NOMO-1 treated with DMSO at 0.1 percent for 48 hours (cell line): ENCODE results near the gene OR8B12.

Experiments used
- DNase-seq: peaks from one replicate; lab custom pipeline; 2025; ENCODE audit not compliant: unreplicated experiment; lab: John Stamatoyannopoulos, UW

Gene OR8B12

DNA sequence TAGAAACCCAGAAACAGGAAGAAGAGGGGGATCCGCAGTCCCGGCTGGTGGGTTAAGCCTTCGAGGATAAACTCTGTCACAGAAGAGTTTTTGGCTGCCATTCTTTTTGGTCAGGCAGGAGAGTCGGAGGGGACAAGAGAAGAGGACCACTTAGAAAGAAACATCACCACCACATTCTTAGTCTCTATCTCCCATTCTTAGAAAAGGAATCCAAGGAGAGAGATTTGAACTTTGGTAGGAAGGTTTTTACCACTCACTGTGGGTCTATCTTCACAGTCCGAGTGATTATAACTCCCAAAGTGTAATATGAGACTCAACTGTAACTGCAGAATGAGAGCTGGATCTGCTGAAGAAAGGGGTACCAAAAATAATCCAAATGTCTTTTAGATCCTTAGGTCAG, at the start of gene OR8B12:
Gene OR8B12 (minus strand): TSS at position 101 of the 400 bp plus-strand sequence. CDS start 0 bp downstream, at position 101.
- no peak for DNase-seq

DNA sequence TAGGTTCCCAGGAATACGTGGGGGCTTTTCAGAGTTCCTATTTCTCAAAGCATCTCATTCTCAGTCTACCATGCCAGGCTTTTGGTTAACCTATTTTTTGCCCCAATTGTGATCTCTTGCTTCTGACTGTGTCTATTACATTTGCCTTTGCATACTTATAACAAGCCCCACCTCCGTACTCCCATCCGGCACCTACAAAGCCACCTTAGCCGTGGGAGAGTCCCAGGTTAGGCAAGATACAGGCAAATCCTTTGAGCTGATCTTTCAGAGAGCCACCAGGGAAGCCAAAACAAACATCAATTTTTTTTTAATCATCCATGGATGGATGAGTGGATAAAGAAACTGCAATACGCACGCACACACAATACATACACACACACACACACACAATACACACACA, 49.2 kb upstream of the OR8B12 start:
- no peak for DNase-seq

- DNase-seq = no peak
These were observed 48.0 kb upstream of the OR8B12 start for GRCh38 chr11:124591430-124591829.

DNA sequence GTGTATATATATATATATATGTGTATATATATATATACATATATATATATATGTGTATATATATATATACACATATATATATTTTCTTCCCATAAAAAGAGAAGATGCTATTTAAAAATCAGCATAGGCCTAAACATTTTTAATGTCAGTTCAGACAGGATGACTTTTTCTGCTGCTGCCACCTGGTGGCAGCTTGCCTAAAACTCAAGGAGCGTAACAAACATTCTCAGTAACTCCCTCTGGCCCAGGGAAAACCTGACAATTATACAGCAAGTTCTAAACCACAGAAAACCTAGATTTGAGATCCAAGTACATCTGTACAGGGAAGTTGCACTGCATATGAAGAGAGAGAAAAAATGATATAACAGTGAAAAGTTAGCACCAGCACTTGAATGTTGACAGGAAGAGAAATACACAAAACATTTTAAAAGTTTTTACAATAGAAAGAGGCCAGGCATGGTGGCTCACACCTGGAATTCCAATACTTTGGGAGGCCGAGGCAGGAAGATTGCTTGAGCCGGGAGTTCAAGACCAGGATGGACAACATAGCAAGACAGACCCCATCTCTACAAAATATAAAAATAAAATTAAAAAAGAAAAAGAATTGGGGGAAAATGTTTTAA, 42.9 kb upstream of the OR8B12 start:
- peak; percentile 58 for DNase-seq

- DNase-seq = no peak
These were observed 41.4 kb upstream of the OR8B12 start for GRCh38 chr11:124584681-124585372.

GRCh38 chr11:124583781-124584180, 40.3 kb upstream of the OR8B12 start:
- no peak for DNase-seq

DNA sequence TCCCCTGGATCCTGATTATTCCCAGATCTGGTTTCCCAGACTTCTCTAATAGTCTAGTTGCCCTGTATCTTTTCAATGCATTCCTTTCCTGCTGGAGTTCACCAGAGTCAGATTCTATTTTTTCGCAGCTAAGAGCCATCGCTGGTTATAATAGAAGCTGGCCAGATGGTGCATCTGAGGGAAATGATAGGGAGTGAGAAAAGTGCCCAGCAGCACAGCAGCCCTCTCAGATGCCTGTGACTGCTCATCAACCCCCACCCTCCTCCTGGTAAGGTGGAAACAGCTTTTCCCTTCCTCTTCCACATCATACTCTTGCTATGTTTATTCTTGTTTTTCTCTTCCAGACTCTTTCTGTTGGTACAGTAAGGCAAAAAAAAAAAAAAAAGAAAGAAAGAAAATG, 39.1 kb upstream of the OR8B12 start:
- no peak for DNase-seq

DNA sequence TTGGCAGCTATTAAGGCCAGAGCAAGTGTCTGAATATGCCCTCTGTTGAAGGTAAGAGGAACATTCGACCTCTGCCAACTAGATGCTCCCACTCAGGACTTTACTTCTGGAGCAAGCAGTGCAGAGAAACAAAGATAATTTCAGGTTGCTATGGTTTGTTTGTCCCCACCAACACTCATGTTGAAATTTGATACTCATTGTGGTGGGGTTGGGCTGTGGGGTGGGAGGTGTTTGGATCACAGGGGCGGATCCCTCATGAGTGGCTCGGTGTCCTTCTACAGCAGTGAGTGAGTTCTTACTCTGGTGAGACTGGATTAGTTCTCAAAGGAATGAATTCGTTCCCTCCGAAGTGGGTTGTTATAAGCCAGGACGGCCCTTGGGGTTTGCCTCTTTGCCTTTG, 38.4 kb upstream of the OR8B12 start:
- no peak for DNase-seq

GRCh38 chr11:124578761-124579160, 35.3 kb upstream of the OR8B12 start:
- DNase-seq = no peak

GRCh38 chr11:124577716-124578427, 34.4 kb upstream of the OR8B12 start:
- DNase-seq = no peak

GRCh38 chr11:124570160-124570559, 26.7 kb upstream of the OR8B12 start:
- no peak for DNase-seq

GRCh38 chr11:124569697-124570096, 26.2 kb upstream of the OR8B12 start, which contains the start of gene OR8A1:
Gene OR8A1, plus strand, starts transcription at chr11:124569997. Its CDS starts 123 bp downstream, at chr11:124570120.
- DNase-seq = no peak

DNA sequence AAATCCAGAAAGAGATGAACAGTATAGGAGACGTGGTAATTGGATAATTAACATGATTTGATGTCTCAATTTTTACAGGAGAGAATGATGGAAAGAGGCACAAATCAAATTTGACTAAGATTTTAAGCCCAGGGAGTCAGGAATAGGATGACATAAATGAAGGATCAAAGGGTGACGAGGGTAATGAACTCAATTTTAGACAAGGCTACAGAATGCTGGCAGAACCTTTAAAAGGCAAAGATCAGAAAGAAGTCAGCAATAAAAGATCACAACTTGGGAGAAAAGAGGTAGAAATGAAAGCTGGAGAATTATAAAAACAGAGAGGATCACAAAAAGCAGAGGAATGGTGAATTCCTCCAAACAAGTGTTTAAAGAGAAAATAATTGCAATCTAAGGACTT, 13.4 kb upstream of the OR8B12 start:
- no peak for DNase-seq

DNA sequence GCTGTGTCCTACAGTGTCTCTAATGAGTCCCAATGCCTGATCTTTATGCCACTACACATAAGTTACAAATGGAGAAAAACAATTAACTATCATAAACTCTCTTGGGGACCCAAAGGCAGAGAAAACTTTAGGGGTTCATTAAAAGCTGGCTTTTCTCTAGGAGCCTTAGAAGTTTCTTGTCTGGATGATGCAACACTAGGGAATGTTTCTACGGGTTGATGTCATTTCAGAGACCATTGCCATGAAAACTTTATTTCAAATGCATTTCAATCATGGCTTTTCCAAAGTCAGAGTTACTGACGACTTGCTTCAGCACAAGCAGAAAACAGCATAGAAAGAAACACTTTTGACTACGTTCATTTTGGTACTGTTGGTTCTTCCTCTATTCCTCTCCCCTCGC, 8.5 kb upstream of the OR8B12 start:
- DNase-seq = no peak

- DNase-seq = no peak
These were observed 7.7 kb upstream of the OR8B12 start for GRCh38 chr11:124551189-124551588.

DNA sequence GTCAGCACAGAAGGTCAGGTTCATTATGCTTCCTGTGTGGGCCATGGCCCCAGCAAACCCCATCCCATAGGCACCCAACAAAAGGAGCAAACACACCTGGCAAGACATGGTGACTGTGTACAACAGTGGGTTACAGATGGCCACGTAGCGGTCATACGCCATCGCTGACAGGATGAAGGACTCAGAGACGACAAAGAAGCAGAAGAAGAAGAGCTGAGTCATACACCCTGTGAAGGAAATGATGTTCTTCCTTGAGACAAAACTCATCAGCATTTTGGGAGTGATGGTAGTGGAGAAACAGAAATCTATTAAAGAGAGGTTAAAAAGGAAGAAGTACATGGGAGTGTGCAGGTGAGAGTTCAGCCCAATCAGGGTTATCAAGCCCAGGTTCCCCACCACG, 309 bp downstream of the OR8B12 start:
- peak; percentile 29 for DNase-seq

DNA sequence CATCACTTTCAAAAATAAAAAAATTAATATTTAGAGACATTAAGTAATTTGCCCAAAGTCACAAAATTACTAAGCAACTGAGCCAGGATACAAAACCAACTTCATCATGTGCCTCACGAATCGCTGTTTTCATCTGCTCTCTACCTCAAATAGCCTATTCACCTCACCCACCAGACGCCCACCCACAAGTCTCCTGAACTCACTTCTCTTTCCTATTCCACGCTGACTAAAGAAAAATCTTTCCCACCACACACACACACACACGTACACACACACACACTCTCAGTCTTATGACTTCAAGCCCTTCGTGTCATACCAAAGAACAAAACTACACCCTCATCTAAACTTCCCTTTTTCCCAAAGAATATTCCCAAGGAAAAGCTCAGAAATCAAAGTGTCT, 2.2 kb downstream of the OR8B12 start:
- no peak for DNase-seq

GRCh38 chr11:124538019-124538418, 5.4 kb downstream of the OR8B12 start:
- DNase-seq = no peak

DNA sequence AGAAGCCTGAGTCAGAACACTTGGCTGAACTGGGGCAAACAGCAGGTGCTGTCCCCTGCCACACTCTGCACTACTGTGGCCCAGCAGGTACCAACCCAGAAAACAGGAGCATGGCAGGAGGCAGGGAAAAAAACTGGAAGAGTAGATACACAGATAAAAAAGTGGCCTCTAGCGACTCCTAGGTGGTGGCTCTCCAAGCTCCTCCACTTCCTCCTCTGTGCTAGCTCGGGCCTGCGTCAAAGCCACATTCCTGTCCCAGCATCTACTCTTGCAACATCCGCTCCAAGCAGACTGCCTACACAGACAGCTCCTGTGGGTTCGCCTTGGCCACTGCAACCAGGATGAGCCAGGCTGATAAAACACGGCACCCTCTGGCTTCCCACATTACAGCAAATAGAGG, 6.9 kb downstream of the OR8B12 start:
- peak; percentile 50 for DNase-seq

GRCh38 chr11:124535552-124536232, 7.8 kb downstream of the OR8B12 start:
- DNase-seq = no peak

DNA sequence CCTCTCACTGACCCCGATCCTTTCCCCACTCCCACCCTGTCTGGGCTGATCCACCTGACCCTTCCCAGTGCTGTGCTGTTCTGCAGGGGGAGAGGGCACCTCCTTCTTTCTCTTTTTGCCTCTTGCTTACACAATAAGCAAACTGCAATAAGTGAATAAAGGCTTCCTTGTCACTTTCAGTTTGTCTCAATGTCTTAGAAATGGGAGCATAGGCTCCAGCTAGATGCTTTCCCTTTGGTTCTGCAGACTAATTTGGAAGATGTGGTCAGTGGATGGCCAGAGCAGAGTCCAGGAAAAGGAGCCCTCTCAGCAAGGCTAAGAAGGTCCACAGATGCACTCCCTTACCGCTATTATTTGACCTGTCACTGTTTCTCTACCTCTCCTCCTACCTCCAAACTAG, 9.4 kb downstream of the OR8B12 start:
- no peak for DNase-seq

DNA sequence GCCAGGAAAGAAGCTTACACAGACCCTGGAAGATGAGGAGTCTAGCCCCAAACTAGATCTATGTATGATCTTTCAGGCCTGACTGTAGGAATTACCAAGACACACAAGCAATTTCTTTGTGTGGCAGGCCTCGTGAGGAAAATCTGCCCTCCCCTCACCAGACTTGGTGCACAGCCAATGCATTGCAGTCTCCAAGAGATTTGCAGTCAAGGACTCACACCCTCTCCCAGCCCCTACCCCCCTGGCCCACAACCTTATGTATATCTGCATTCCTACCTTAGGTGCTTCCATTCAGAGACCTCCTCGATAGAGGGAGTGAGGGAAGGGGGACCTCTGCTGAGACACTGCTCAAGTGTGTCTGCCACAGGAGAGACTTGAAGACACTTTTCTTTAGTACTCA, 9.8 kb downstream of the OR8B12 start:
- no peak for DNase-seq
